Skin of body (tissue), 2 donors: ENCODE results near the gene DNASE1. TPM values are rescaled to one million over a fixed set of nuclear protein-coding genes. Genes with fewer than 3 reads are reported as not detected.
"Not testable (repeated sequence)": the region's sequence is repeated elsewhere in the genome, so short reads cannot be mapped to it uniquely, and the experiment has no call there.

Source experiments
- DNase-seq: peaks from one replicate; lab custom pipeline; 2025; lab: John Stamatoyannopoulos, UW
- total RNA-seq: library from RNA; depleted of rRNA; stranded (reverse); fragments of >200 nt; gene quantifications from one replicate; pipeline ENCODE4 v1.2.3, GENCODE V29; 2014

Gene DNASE1
- total RNA-seq, 1 donor from 2014 or later = 19.6 TPM

DNA sequence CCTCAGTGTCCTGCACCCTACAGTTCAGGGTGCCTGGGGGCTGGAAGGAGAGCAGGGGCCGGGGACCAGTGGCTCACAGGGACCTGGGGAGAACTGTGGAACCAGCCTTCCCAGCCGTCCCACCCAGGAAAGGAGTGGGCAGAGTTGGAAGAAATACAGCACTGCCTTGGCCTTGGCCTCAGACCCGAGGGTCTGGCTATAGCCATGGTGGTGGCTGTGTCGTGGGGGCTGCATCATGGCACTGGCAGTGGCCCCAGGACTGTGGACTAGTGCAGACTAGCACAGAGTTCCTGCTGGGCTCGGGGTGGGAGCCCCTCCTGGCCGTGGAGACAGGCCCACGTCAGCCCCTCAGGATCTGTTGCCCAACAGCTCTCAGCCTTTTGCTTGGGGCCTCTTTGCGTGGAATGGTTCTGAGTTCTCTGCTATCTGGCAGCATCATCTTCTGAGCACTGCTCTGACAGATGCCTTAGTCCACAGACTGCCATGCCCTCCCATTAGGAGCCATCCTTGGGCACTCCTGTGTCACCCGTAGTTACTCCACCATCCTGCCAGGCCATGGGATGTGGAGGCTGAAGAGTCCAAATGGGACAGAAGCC is 12.6 kb upstream of the DNASE1 start:
- DNase-seq = no peak

- DNase-seq = no peak
Measured at GRCh38 chr16:3642397-3643094, 11.9 kb upstream of the DNASE1 start.

- DNase-seq = no peak
Measured at GRCh38 chr16:3643095-3643730, 11.3 kb upstream of the DNASE1 start.

- DNase-seq = no peak
Measured at GRCh38 chr16:3645108-3645503, 9.4 kb upstream of the DNASE1 start.

- DNase-seq = no peak
Measured at GRCh38 chr16:3645504-3646347, 8.8 kb upstream of the DNASE1 start.

GRCh38 chr16:3646348-3646920 is 8.1 kb upstream of the DNASE1 start:
- no peak for DNase-seq

GRCh38 chr16:3650631-3651265 is 3.7 kb upstream of the DNASE1 start:
- DNase-seq = no peak

DNA sequence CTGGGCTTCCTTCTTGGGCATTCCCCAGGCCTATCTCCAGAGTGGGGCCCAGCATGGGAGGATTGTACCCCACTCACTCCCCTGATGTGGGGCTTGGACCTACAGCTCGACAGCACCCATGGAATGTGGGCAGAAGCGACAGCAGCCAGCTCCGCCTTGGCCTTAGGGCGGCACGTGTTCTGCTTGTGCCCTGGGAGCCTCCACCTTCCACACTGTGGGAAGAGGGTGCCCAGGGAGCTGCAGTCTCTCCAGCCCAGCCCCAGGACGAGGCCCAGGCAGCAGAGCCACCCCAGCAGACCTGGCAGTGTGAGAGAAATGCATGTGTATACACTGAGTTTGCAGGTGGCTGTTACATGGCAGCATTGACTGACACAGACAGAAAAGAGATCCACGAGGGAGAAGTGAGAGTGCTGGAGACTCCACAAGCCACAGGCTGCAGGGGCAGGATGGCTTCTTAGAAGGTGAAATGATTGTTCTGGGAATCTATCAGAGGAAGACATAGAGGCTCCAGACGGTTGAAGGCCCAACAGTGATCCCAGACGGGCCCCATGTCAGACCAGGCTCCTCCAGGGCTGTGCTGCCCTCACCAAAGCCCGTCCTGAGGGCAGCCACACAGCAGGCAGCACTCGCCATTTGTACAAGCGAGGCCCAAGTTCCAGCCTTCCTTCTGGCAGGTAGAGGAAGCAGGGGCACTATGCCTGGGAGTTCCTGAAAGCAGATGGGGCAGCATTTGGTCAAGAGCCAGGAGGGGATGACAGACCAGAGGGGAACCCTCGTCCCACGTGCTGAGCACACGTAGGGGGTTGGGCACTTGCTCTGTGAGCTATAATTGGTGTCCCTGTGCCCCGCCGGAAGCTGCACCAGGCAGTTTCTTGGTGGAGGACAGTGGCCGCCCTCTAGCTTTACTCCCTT is 2.8 kb upstream of the DNASE1 start:
- no peak for DNase-seq

DNA sequence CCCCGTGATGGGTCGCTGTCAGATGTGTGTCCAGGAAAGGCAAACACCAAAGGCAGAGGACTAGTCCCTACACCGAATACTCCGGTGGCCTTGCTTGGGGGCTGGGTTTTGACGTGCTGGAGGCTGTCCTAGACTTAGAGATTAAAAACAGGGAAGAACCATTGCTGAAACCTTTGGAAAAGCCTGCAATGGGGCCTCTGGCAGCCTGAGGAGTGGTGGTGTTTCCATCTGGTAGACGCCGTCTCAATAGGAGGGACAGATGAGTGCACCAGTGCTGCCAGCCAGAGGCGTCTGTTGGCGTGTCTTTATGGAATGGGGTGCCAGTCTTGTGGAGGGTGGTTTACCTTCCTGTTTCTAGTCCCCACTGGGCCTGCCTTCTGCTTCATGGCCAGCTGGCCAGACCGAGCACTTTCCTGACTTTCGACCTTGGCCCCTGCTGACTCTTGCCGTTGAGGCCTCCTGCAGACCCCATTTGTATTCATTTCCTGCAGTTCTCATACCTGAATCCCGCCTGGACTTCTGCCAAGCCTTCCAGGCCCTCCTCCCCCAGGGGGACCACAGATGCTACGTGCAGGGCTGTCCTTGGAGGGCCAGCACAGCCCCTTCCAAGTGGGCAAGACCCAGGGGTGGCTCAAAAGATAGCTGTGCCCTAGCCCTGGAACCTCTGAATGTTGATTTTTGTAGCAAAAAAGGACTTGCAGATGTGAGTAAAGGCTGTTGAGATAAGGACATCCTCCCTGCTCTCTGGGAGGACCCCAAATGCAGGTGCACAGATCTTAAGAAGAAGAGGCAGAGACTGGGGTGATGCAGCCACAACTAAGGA is 1.9 kb upstream of the DNASE1 start:
- no peak for DNase-seq

DNA sequence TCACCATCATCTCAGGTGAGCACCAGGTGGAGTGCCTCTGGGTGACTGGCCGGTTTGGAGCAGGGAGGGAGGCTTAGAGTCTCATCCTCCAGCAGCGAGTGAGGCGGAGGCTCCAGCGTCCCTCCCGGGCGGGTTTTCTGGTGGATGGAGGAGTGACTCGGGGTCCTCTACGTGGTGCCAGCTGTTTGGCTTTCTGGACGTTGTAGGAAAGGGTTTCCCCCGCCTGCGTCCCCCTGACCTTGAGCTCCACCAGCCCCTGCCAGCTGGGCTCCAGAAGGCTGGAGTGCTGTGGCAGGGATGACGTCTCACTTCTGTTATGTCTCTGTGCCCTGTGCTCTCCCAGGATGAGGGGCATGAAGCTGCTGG is 522 bp downstream of the DNASE1 start:
- DNase-seq = no peak

- no peak for DNase-seq
Measured at GRCh38 chr16:3655396-3656159, 1.1 kb downstream of the DNASE1 start.

- DNase-seq = not testable (repeated sequence)
Measured at GRCh38 chr16:3656160-3656490, 1.6 kb downstream of the DNASE1 start.

GRCh38 chr16:3656491-3657468 is 2.3 kb downstream of the DNASE1 start:
- DNase-seq = no peak

GRCh38 chr16:3659251-3659650 is 4.8 kb downstream of the DNASE1 start:
- DNase-seq = no peak

DNA sequence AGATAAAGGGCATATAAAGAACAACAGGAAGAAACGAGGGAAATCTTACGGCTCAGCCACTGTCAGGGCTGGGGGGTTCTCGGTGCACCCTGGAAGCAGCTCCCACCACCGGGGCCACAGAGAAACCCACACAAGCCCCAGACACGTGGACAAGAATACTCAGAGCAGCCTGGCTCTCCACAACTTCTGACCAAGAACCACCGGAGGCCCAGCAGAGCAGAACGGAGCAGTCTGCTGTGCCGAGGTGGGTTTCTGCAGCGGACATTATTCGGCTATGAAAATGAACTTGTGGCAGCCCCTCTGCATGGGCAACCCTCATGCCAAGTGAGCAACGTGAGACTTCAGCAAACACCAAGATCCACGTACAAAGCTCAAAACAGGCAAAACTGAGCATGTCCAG is 6.8 kb downstream of the DNASE1 start:
- no peak for DNase-seq

DNA sequence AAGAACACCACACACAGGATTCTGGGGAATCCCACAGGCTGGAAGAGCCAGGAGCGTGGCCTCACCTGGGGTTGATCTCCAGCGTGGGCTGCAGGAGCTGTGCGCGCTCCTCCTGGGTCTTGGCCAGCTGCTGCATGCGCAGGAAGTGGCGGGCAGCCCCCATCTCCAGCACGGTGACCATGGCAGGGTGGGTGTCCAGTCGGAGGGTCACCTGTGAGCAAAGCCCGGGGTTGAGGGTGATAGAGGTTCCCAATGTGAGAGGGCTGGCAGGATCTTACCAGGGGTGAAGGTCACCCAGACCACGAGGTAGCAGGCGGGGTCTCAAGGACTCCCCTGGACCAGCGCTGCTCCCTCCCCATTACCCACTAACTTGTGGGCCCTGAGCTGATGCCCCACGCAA is 7.4 kb downstream of the DNASE1 start:
- DNase-seq = no peak

DNA sequence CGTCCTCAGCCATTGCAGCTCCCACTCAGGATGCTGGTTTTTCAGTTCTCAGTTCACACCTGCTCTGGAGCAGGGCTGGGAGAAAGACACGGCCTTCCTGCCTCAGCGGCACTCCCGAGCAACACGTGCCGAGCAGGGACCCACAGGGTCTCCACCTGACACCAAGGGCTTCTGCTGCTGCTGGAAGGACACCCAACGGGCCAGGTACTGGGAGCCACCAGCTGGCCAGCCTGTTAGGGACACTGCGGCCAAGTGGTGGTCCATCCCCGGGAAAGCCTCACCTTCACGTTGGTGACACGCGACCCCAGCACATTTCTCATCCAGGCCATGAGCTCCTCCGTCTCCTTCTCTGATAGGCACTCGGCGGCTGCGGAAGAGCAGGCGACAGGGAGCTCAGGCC is 8.1 kb downstream of the DNASE1 start:
- no peak for DNase-seq
